HepG2 (cell line): ENCODE measurements around the gene TBC1D16.

ENCODE experiments used
- BCL6 ChIP-seq: IDR thresholded peaks from 2 replicates; pipeline ENCODE4 v1.6.1; 2016; ENCODE audit warnings: missing genetic modification reagents, missing compliant biosample characterization
- FOXK2 ChIP-seq: fragments of 450-650 bp; IDR thresholded peaks from 2 replicates; pipeline ENCODE4 v1.6.1; 2016
- HNF4G ChIP-seq, 2 experiments: sonication (generic) in 1 of 2; formaldehyde crosslinking in 1 of 2; IDR thresholded peaks; 2 replicates each; pipeline versions ENCODE4 v1.4.0 to v1.6.1; 2011 to 2020; ENCODE audit warnings: borderline replicate concordance in 2 of 2, low read depth in 2 of 2, mild to moderate bottlenecking in 2 of 2, low read length in 1 of 2, missing genetic modification reagents in 1 of 2, moderate library complexity in 1 of 2
- ZNF256 ChIP-seq: sonication (generic); formaldehyde crosslinking; conservative IDR thresholded peaks from 2 replicates; pipeline ENCODE4 v1.4.0; 2020; ENCODE audit warnings: missing genetic modification reagents
- TF ChIP-seq, protein P1 (sequence below): sonication (generic); formaldehyde crosslinking; IDR thresholded peaks from 2 replicates; pipeline ENCODE4 v1.5.0; 2020; ENCODE audit warnings: mild to moderate bottlenecking, missing genetic modification reagents, moderate library complexity
- TF ChIP-seq, protein P2 (sequence below): sonication (generic); formaldehyde crosslinking; conservative IDR thresholded peaks from 2 replicates; pipeline ENCODE4 v1.8.1; 2023; ENCODE audit warnings: missing genetic modification reagents

DNA sequence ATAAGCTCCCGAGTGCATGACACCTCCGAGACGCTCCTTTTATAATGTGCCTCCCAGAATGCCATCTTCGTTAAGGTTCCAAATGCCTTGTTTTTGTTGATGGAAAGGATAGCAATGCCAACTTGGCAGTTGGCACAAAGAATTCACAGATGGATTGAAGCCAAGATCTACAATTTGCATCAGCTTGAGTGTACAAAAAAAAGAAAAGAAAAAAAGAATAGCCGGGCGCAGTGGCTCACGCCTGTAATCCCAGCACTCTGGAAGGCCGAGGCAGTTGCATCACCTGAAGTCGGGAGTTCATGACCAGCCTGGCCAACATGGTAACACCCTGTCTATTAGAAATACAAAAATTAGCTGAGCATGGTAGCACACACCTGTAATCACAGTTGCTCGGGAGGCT lies 7.6 kb downstream of the TBC1D16 start:
- TF ChIP-seq, protein P1, sequence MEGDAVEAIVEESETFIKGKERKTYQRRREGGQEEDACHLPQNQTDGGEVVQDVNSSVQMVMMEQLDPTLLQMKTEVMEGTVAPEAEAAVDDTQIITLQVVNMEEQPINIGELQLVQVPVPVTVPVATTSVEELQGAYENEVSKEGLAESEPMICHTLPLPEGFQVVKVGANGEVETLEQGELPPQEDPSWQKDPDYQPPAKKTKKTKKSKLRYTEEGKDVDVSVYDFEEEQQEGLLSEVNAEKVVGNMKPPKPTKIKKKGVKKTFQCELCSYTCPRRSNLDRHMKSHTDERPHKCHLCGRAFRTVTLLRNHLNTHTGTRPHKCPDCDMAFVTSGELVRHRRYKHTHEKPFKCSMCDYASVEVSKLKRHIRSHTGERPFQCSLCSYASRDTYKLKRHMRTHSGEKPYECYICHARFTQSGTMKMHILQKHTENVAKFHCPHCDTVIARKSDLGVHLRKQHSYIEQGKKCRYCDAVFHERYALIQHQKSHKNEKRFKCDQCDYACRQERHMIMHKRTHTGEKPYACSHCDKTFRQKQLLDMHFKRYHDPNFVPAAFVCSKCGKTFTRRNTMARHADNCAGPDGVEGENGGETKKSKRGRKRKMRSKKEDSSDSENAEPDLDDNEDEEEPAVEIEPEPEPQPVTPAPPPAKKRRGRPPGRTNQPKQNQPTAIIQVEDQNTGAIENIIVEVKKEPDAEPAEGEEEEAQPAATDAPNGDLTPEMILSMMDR (CRISPR knock-in tag) = no peak
- TF ChIP-seq HNF4G (IDR thresholded peaks at IDR 0.05; ENCODE audit: borderline replicate concordance, low read depth, low read length) (no peak), HNF4G (CRISPR knock-in tag; IDR thresholded peaks at IDR 0.05; ENCODE audit: borderline replicate concordance, low read depth) (no peak), BCL6 (CRISPR knock-in tag) (no peak), ZNF256 (no peak), FOXK2 (no peak)
- TF ChIP-seq, protein P2, sequence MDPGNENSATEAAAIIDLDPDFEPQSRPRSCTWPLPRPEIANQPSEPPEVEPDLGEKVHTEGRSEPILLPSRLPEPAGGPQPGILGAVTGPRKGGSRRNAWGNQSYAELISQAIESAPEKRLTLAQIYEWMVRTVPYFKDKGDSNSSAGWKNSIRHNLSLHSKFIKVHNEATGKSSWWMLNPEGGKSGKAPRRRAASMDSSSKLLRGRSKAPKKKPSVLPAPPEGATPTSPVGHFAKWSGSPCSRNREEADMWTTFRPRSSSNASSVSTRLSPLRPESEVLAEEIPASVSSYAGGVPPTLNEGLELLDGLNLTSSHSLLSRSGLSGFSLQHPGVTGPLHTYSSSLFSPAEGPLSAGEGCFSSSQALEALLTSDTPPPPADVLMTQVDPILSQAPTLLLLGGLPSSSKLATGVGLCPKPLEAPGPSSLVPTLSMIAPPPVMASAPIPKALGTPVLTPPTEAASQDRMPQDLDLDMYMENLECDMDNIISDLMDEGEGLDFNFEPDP = no peak
